ENCODE measurements around the gene ZNF526. TPM values are rescaled to one million over a fixed set of nuclear protein-coding genes. Genes with fewer than 3 reads are reported as not detected.

ZNF526 gene
- total and polyA plus RNA-seq, 9 of the 15 experiments (the other 6 are each of a cell fraction or from before 2014, with no cell fraction given): 1.3 to 17.9 (median 6.2) TPM

- Histone ChIP-seq H3K9me1 (ENCODE audit: control insufficient read depth, insufficient read depth, low read length) (no peaks in the 10 kb centered on the region), H3K36me3 (ENCODE audit: control insufficient read depth, insufficient read depth, low read length) (no peaks in the 10 kb centered on the region), H3K9me3 (replicated peaks; ENCODE audit: control insufficient read depth, insufficient read depth, low read depth, low read length) (no peaks in the 10 kb centered on the region), H3K4me2 (ENCODE audit: insufficient read depth, low read length) (no peak overlapping the region), H3K9ac (ENCODE audit: insufficient read depth in 1 of 2, low read depth in 2 of 2, low read length in 2 of 2) (no peak overlapping the region), H2AFZ (ENCODE audit: low read depth, low read length) (no peak overlapping the region), H3K4me3 (no peak overlapping the region), H3K27me3 (ENCODE audit: control insufficient read depth in 2 of 2, insufficient read depth in 2 of 2, low read length in 2 of 2) (peaks cover 56 to 96% of the 10 kb centered on the region in 2 experiments), H4K20me1 (replicated peaks; ENCODE audit: control insufficient read depth, insufficient read depth, low read length) (peaks cover 10% of the 10 kb centered on the region; the same call in 1 of the 2 replicates), H3K4me1 (replicated peaks in 1 of 2; ENCODE audit: control insufficient read depth in 2 of 2, insufficient read depth in 2 of 2, low read length in 2 of 2) (peaks cover 0 to 15% of the 10 kb centered on the region in 2 experiments; a peak in 2 of 5 replicates), H3K27ac (ENCODE audit: extremely low read depth, low read depth, low read length) (no peak overlapping the region), H3K79me2 (ENCODE audit: control insufficient read depth, insufficient read depth, low read length) (no peaks in the 10 kb centered on the region)
- no peak for FAIRE-seq
- no peak for ATAC-seq
- WGBS (ENCODE audit: insufficient coverage, low coverage, missing lambda C conversion rate): 6% methylated on average over 5 of the region's 5 CpGs
- ChIA-PET CTCF (ENCODE audit: low intra/inter-chr PET ratio) (no interaction called here), POLR2A (no interaction called here)
- DNase-seq (ENCODE audit: extremely low read depth in 1 of 4, low spot score in 3 of 4): no peak
- in situ Hi-C loops (cut with MboI): no loop called here
- BruUV-seq (replicated peaks): no TSS peak
- no peak for TF ChIP-seq ATF2 (CRISPR knock-in tag; IDR thresholded peaks at IDR 0.05)
- TF ChIP-seq MYC (IDR thresholded peaks at IDR 0.05; ENCODE audit: low read depth, low read length): no peak
- no peak for TF ChIP-seq MYC (CRISPR knock-in tag; IDR thresholded peaks at IDR 0.05; ENCODE audit: borderline replicate concordance, low read depth)
- TF ChIP-seq SRSF7 (optimal IDR thresholded peaks at IDR 0.05; ENCODE audit: low read depth, low read length): no peak
- no peak for TF ChIP-seq ZNF561 (CRISPR knock-in tag; conservative IDR thresholded peaks at IDR 0.05)
- no peak for TF ChIP-seq ZSCAN32 (CRISPR knock-in tag; IDR thresholded peaks at IDR 0.05)
- no peak for TF ChIP-seq STAG1 (CRISPR knock-in tag; IDR thresholded peaks at IDR 0.05; ENCODE audit: borderline replicate concordance)
- TF ChIP-seq CCNT2 (IDR thresholded peaks at IDR 0.05; ENCODE audit: borderline replicate concordance, extremely low read depth, insufficient read length, low read depth, low read length): no peak
- TF ChIP-seq PHF20 (IDR thresholded peaks at IDR 0.05; ENCODE audit: partially characterized antibody): no peak
- TF ChIP-seq ARID3B (CRISPR knock-in tag; IDR thresholded peaks at IDR 0.05; ENCODE audit: borderline replicate concordance): no peak
- TF ChIP-seq ERF (CRISPR knock-in tag; IDR thresholded peaks at IDR 0.05): no peak
- TF ChIP-seq ZNF778 (CRISPR knock-in tag; IDR thresholded peaks at IDR 0.05): no peak
- no peak for TF ChIP-seq SAFB2 (IDR thresholded peaks at IDR 0.05; ENCODE audit: borderline replicate concordance, low read depth, low read length, severe bottlenecking)
- intact Hi-C loops (cut with micrococcal nuclease): no loop called here
These were observed 46.4 kb upstream of the ZNF526 start for GRCh38 chr19:42173695-42174094.

All from K562 (cell line).